Measurements from ENCODE around the gene TMEM151A.

TMEM151A gene

DNA sequence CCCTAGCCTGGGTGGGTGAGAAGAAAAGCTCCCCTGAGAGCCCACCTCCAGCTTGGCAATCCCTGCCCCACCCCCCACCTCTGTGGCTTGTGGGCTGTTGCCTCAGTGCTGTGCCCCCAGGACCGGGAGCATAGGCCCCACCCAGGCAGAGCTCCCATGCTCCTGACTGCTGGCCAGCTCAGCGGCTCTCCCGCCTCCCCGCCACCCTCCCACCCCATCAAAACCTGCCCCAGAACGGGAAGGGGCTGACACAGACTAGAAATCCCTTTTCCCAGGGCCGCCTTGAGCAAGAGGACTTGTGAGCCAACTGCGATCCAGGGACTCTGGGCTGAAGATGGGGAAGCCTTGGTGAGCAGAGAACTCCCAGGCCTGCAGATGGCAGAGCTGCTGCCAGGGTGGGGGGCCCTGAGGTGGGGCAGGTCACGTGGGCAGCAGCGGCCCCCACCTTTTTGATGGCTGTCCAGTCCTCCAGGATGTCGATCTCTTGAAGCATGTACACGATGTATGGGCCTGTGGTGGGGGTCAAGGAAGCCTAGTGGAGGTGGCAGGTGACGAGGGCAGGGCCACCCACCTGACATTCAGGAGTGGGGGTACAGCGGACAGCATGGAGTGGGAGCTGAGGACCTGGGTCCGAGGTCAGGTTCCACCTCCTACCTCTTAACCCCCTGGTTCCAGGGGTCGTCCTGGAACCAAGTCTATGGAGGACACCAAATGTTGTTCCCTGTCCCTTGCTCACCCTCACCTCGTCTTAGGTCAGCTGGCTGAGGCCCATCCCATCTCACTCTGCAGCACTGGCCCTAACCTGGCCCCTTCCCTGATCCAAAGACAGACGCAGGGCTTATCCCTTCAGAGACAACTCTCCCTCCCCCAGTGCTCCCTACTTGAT, 46.8 kb downstream of the TMEM151A start:
- no peak for DNase-seq

DNA sequence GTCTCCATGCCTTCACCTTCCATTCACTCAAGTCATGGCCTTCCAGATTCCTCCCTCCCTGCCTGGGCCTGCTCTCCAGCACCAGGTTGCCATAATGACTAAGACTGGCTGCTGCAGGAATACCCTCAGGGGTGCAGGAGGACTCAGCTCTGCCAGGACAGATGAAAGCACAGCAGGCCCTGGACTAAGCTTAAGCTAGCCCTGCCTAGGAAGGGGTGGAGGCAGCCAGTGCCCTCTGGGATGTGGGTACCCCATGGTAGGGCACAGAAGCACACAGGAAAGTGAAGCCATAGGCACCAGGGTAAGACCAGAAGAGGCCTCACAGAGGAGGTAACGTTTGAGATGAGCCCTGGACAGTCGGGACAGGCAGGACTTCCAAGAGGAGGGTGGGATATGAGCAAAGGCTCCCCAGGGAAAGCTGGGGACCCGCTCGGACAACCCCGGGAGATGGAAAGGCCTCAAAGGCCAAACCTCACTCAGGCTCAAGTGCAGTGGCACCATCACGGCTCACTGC, 47.5 kb downstream of the TMEM151A start:
- DNase-seq = no peak

DNA sequence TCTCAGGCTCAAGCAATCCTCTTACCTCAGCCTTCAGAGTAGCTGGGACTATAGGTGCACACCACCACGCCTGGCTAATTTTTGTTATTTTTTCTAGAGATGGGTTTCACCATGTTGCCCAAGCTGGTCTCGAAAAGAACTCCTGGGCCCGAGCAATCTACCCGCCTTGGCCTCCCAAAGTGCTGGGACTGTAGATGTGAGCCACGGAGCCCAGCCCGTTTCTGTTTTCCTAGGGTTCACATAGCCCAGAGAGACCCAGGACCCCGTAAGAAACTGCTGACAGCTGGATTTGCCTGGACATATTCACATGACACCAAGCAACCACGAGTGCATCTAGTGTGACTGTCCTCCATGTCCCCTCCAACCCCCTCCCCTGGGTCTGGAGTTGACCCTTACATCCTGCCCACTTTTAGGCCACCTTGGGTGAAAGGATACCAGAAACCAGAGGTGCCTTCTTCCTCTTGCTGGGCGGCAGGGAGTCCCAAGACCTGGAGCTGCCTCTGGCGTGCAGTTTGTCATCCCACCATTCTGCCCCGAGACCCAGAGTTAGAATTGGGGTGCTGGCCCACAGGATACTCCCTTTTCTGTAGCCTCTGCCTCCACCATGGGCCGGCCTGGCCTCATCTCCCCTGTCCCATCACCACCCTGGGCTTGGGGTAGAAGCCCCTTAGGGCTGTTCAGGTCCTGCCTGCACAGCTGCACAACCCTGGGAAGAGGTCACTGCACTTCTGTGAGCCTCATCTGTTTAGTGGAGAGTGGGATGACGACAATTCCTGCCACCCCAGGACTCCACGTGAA, 48.2 kb downstream of the TMEM151A start:
- DNase-seq = no peak

DNA sequence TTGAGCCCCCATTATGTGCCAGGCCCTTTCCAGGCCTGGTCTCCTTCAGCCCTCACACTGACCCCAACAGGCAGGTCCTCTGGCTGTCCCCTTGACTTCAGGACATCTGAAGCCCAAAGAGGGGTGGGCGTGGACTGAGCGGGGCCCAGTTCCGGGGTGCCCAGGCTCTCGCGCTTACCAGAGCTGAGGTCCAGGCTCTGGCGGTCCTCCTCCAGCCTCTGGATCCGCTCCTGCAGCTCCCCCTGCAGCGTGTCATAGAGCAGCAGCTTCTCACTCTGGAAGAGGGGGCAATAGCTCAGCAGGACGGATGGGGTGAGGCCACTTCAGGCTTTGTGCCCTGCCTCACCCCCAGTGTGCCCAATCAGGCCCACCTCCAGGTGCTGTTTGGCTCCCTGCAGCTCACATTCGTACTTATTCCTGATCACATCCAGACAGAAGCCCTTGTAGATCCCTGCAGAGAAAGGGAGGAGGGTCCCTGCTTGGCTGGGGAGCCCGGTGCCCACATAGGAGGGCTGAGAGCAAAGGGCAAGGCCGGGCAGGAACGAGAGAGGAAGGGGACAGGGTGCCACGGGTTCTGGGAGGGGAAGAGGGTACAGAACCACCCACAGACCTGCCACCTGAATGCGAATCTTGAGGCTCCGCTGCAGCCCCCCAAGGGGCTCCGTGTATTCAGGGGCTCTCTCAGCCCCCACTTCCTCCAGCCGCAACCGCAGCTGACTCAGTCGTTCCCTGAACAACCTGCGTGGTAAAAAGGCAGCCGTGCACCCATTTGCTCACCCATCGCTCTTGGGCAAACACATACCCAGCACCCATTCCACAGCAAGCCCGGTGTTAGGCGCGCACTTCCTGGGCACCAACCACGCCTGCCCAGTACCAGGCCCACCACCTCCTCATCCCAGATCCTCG, 49.2 kb downstream of the TMEM151A start:
- no peak for DNase-seq

DNA sequence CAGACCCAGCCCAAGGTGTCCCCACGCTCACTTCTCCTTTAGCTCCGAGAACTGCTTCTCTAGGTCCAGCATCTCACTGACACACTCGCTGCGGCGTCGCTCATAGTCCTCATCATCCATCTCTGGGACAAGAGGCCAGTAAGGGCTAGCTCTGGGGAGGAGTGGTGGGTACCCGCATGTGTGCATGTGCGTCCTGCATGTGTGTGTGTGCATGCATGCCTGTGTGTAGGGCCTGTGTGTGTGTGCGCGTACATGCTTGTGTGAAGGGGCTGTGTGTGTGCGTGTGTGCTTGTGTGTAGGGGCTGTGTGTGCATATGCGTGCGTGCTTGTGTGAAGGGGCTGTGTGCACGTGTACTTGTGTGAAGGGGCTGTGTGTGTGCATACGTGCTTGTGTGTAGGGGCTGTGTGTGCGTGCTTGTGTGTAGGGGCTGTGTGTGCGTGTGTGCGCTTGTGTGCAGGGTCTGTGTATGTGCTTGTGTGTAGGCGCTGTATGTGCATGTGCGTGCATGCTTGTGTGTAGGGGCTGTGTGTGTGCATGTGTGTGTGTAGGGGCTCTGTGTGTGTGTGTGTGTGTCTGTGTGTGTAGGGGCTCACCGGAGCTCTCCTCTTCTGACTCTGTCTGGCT, 49.9 kb downstream of the TMEM151A start:
- no peak for DNase-seq

DNA sequence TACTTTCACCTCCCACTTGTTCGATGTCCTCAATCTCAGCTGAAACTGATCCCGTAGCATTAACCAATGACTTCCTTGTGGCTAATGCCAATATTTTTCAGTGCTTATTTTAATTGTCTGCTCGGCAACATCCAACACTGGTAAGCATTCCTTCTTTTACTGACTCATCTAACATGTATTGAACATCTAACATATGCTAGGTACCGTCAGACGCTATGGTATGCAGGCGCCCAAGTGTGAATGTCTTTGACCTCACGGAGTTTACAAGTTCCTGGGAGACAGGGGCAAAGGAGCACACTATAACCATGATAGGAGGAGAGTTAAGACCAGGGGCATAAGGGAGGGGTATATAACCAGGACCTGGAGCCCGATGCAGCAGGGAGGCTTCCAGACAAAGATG, 51.5 kb downstream of the TMEM151A start:
- no peak for DNase-seq

DNA sequence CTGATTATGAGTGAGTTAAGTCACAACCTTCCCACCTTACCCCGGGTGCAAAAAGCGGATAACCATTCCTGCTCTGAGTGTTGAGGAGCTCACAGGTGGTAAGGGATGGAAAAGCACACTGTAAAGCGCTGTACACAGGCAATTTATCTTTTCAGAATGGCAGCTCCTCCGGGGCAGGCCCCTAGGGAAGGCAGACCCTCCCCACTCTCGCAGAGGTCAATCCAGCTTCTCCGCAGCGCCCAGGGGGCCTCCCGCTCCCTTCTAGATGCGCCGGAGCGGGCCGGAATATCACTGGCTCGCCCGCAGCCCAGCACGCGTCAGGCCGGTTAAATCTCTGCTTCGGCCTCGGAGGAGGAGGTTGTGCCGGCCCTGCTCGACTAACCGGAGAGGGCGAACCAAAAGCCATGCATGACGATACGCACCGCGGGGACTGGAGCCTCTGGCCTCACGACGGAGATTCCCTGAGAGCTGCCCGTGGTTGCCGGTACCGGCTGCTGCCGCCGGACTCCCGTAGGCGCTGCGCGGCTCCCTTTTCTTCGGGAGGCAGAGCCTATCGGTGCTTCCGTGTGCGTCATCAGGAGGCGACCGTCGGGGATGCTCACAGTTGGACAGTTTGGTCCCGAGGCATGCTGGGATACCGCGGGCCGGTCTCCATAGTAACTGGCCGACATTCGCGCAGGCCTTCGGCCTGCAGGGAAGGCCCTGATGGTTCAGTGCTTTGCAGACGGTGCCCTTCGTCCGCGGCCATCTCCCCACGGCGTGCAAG, 53.0 kb downstream of the TMEM151A start, which contains the start of gene BRMS1:
BRMS1 (minus strand) TSS at position 555 of the 766 bp plus-strand sequence. CDS start 2,870 bp downstream, outside the sequence.
- DNase-seq = peak; percentile 83

DNA sequence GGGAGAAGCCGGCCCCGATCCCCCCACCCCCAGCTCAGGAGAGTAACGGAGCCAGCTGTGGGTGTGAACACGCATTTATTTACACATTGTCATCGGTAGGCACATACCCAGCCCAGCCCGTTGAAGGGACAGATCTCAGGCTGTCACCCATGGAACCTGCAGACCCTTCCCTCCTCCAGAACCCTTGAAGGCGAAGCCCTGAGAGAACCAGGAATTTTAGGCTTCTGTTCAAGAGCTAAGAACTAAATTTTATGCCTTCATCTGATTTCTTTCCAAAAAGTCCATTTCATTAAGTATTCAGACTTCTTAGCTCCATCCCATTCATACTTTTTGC, 53.6 kb downstream of the TMEM151A start:
- no peak for DNase-seq
